Stimulated activated naive CD8-positive, alpha-beta T cell treated with anti-CD3 and anti-CD28 coated beads, Interleukin-15, Interleukin-2, amounts not matched to agents 100 ng/mL and 50 ng/mL, for 24 hours (primary cell): Measurements from ENCODE around the gene TRPC3.

ENCODE experiments used
- H3K27ac Mint-ChIP-seq: one replicate; pipeline ENCODE4 v1.8.0; 2021; ENCODE audit warnings: mild to moderate bottlenecking, mixed read lengths
- H3K27me3 Mint-ChIP-seq: one replicate; pipeline ENCODE4 v1.8.0; 2021; ENCODE audit warnings: mixed read lengths
- H3K36me3 Mint-ChIP-seq: one replicate; pipeline ENCODE4 v1.8.0; 2021; ENCODE audit warnings: low read depth, mixed read lengths
- H3K4me1 Mint-ChIP-seq: one replicate; pipeline ENCODE4 v1.8.0; 2021; ENCODE audit warnings: low read depth, mixed read lengths
- H3K4me3 Mint-ChIP-seq: one replicate; pipeline ENCODE4 v1.8.0; 2021; ENCODE audit warnings: mild to moderate bottlenecking, mixed read lengths
- H3K9me3 Mint-ChIP-seq: one replicate; pipeline ENCODE4 v1.8.0; 2021; ENCODE audit warnings: mixed read lengths

TRPC3 gene

DNA sequence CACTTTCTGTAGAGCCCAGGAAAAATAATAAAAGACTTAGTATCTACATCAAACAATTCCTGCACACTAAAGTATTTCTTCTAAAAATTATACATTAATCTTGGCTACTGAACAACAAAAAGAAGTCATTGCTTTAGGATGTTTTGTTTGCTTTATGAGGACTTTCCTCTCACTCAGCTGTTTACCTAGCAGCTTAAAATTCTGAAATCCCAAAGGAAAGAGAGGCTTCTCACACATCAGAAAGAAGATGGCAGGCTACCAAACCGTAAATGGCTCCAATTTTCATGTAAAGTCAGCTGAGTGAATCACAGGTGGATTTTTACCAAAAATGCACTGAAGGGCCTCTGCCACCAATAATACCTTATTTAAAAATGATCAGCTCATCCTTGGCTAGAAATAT, 9.0 kb upstream of the TRPC3 start:
- Mint-ChIP-seq H3K27me3 (peaks cover 35% of the 10 kb centered on the region), H3K4me3 (no peak overlapping the region), H3K4me1 (no peaks in the 10 kb centered on the region), H3K36me3 (no peaks in the 10 kb centered on the region), H3K27ac (no peak overlapping the region), H3K9me3 (no peaks in the 10 kb centered on the region)

DNA sequence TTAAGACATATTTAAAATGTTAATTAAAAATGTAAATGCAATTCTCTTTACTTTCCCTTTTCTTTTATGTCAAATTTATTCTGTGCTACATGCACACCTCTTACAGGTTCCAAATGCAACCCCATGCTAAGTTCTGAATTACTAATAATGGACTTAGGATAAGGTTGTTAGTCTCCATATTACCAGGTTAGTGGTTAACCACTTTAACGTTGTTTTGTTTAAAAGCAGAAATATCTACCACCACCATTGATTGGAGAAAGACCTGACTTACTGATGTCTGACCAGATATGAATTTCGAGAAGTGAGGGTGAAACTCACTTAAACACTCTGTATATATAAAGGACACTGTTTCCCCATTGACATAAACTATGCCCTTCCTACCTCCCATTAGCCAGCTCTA, 6.9 kb upstream of the TRPC3 start:
- H3K9me3 Mint-ChIP-seq: no peaks in the 10 kb centered on the region
- H3K27me3 Mint-ChIP-seq: peaks cover 36% of the 10 kb centered on the region
- no peaks in the 10 kb centered on the region for H3K4me1 Mint-ChIP-seq
- H3K4me3 Mint-ChIP-seq: no peak overlapping the region
- no peaks in the 10 kb centered on the region for H3K36me3 Mint-ChIP-seq
- no peak overlapping the region for H3K27ac Mint-ChIP-seq

DNA sequence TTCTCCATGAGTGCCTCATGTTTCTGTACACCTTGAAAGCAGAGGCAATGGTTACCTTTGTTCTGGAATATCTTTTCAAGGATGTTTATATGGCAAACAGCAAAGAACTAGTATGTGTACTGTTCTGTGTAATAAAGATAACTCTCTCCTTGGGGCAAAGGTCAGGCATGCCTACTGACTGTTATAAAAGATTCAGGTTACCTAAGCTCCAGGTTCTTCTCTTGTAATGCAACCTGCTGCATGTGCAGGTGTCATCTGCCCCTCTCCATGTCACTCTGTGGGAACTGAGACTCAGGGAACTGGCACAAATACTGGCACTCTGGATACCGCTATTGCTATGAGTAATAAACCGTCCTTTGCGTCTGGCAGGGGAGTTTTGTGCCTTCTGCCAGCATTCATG, 5.4 kb upstream of the TRPC3 start:
- H3K4me1 Mint-ChIP-seq: peaks cover 1% of the 10 kb centered on the region
- H3K4me3 Mint-ChIP-seq: no peak overlapping the region
- H3K36me3 Mint-ChIP-seq: no peaks in the 10 kb centered on the region
- peaks cover 44% of the 10 kb centered on the region for H3K27me3 Mint-ChIP-seq
- H3K27ac Mint-ChIP-seq: no peak overlapping the region
- H3K9me3 Mint-ChIP-seq: no peaks in the 10 kb centered on the region

DNA sequence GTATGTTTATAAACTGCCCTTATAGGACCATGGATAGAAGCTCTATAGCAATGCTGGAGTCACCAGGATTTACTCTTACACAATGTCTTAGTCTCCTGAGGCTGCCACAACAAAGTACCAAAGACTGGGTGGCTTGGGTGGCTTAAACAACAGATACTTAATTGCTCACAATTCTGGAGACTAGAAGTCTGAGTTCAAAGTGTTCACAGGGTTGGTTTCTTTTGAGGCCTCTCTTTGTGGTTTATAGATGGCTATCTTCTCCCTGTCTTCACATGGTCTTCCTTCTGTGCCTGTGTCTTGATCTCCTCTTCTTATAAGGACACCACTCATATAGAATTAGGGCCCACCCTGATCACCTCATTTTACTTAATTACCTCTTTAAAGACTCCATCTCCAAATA, 2.0 kb upstream of the TRPC3 start:
- H3K4me1 Mint-ChIP-seq: peaks cover 14% of the 10 kb centered on the region
- no peaks in the 10 kb centered on the region for H3K36me3 Mint-ChIP-seq
- H3K4me3 Mint-ChIP-seq: no peak overlapping the region

DNA sequence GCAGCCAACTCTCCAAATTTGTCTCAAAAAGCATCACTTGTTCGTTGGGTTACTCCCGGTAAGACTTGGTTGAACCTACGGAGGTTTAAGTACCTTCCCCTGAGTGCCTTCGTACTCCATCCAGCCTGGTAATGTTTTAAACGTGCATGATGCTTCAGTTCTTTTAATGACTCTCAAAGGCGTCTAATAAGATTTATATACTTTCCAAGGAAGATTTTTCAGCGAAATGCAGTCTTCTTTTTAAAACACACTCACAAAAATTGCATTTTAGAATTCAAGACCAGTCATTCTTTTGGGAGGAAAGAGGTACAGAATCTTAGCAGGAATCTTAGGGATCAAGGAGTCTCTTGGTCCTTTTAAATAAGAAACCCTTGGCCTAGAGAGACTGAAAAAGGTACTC, 430 bp upstream of the TRPC3 start:
- no peaks in the 10 kb centered on the region for H3K9me3 Mint-ChIP-seq
- H3K27me3 Mint-ChIP-seq: peaks cover 58% of the 10 kb centered on the region
- H3K27ac Mint-ChIP-seq: no peak overlapping the region
- peak overlapping the region; percentile 61 for H3K4me3 Mint-ChIP-seq
- H3K4me1 Mint-ChIP-seq: peaks cover 14% of the 10 kb centered on the region
- H3K36me3 Mint-ChIP-seq: no peaks in the 10 kb centered on the region

More for the DNA sequence above, 2.0 kb upstream of the TRPC3 start:
- H3K9me3 Mint-ChIP-seq: no peaks in the 10 kb centered on the region
- peaks cover 49% of the 10 kb centered on the region for H3K27me3 Mint-ChIP-seq
- no peak overlapping the region for H3K27ac Mint-ChIP-seq

DNA sequence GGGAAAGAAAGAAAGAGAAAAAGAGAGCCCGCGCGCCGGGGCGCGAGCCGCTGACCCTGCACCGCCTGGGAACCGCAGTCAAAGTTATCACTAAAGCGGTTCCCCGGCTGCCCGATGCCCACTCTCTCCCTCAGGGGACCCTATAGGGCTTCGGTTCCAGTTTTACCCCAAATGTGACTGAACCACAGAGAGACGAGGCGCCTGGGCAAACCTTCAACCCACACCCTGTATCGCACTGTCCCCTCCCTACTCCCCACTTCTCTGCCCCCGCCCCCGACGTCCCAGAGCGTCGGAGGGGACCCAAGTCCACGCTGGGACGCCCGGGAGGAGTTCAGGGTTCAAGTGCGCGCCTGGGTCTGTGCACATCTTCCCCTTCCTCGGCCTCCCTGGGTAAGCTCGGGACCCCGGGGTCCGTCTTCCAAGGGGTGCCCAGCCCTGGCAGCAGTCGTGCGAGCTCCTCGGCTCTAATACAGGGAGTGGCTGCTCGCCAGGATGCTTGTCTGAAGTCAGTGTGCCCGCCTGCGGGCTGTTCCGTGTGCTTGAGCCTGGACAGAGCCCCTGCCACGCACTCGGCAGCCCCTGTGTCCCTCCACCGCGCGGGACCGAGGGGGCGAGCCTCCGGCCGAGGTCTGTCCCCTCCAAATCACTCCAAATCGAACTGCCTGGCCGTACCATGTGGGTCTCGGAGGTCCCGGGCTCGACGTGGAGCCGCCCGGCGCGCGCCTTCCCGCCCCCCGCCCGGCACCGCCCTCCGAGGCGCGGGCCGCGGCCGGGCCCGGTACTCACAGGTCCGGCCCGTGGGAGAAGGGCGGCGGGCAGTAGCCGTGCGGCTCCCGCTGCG, 960 bp downstream of the TRPC3 start:
- peak overlapping the region; percentile 91 for H3K4me3 Mint-ChIP-seq
- H3K9me3 Mint-ChIP-seq: no peaks in the 10 kb centered on the region
- no peak overlapping the region for H3K27ac Mint-ChIP-seq
- H3K27me3 Mint-ChIP-seq: peaks cover 63% of the 10 kb centered on the region
- peaks cover 14% of the 10 kb centered on the region for H3K4me1 Mint-ChIP-seq
- H3K36me3 Mint-ChIP-seq: no peaks in the 10 kb centered on the region

DNA sequence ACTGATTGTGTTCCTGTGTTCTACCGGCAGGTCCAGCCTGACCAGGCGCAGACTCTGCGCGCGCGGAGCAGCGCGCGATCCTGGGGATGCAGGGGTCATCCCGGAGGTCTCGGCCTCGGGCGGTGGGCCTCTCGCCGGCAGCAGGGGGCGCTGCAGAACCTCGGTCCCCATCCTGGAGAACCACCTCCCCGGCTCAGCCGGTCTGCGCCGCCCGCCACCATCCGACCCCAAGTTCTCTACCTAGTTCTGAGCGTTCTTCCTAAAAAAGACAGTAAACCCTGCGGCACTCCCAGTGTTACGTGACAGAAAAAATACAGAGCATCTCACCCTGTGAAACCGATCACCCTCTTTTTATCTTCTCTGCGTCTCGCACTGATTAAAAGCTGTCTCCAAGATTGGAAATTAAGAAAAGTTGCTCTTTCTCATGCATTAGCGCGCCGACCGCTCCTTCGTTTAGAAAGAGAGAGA, 1.6 kb downstream of the TRPC3 start:
- Mint-ChIP-seq H3K9me3 (no peaks in the 10 kb centered on the region), H3K4me1 (peaks cover 14% of the 10 kb centered on the region), H3K27me3 (peaks cover 69% of the 10 kb centered on the region), H3K4me3 (peak overlapping the region; percentile 91), H3K27ac (peak overlapping the region; percentile 54), H3K36me3 (no peaks in the 10 kb centered on the region)

DNA sequence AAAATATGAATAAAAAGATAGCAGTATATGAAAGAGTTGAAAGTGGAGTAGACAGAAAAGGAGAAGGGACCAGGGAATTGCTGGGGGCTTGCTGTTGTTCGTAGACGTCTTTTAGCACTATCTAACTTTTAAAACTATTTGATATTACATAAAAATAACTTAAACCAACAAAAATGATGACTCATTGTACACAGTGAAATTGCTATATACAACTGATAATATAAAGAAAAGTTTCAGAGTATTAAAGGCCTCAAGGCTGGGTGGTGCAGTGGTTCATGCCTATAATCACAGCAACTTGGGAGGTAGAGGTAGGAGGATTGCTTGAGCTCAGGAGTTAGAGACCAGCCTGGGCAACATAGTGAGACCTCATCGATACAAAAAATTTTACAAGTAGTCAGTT, 5.2 kb downstream of the TRPC3 start:
- Mint-ChIP-seq H3K4me3 (no peak overlapping the region), H3K36me3 (no peaks in the 10 kb centered on the region), H3K27ac (no peak overlapping the region), H3K4me1 (peaks cover 10% of the 10 kb centered on the region), H3K27me3 (peaks cover 58% of the 10 kb centered on the region), H3K9me3 (no peaks in the 10 kb centered on the region)

DNA sequence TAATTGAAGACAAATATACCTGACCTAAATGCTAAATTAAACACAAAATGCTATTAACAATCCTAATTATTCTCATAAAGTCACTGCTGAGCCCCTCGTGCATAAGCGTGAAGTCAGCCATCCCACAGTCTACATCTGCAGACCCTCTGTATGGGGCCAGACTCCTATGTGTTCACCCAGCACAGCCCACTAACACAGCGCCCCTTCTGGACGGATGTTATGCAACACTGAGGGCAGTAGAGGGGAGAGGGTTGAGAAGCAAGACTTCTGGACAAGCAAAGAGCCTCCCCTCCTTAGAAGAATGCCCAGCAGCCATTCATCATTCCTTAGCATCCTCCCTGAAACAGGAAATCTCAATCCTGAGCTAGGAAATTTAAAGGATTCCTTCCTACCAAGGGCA, 7.9 kb downstream of the TRPC3 start:
- H3K36me3 Mint-ChIP-seq: no peaks in the 10 kb centered on the region
- peaks cover 64% of the 10 kb centered on the region for H3K27me3 Mint-ChIP-seq
- H3K9me3 Mint-ChIP-seq: no peaks in the 10 kb centered on the region
- H3K27ac Mint-ChIP-seq: no peak overlapping the region
- H3K4me3 Mint-ChIP-seq: no peak overlapping the region
- peaks cover 2% of the 10 kb centered on the region for H3K4me1 Mint-ChIP-seq

DNA sequence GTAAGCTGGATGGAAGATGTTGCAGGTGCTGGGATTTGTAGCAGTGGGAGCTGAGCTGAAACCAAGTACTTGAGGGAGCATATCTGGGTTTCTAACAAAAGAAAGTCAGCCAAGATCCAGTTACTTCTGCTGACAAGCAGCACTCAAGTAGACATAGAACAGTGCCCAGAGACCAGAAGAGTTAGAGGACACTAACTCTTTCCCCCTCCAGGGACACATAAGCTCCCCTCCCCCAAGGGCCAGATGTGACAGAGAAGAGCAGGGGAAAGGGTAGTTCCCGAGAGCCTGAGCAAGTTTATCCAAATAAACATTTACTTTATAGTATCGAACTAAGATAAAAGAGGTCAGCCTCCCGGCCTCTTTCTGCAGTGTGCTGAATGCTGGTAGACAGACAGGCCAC, 12.2 kb downstream of the TRPC3 start:
- Mint-ChIP-seq H3K4me3 (no peak overlapping the region), H3K9me3 (no peaks in the 10 kb centered on the region), H3K4me1 (peaks cover 11% of the 10 kb centered on the region), H3K27ac (no peak overlapping the region), H3K36me3 (no peaks in the 10 kb centered on the region), H3K27me3 (peaks cover 55% of the 10 kb centered on the region)

DNA sequence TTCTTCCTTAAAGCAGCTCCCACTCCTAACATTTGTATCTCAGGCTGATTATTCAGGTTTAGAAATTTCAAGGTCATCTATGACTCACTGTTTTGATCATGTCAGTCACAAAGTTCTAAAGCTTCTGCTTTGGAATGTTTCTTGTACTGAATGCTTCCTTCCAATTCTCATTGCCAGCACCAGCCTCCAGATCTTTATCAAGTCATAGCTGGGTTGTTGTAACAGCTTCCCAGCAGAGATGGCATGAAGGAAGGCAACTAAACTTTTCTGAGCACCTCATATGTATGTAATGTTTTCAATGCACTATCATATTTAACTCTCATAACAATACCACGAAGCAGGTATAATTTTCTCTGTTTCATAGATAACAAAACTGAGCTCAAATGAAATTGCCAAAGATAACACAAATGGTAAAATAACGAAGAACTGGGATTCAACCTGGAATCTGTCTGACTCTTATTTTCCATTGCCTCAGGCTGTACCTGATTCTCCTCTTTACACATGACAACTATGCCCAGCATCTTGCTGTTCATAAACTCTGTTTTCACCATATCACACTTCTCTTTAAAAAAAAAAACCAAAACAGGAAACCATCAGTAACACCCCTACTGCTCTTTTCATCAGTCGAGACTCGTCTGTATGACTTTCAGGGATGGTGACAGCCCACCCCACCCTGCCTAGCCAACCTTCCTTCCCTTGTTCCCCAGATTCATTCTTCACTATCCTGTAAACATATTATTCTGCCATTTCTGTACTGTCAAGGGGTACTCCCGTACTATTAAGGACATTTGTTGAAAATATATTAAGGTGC, 13.4 kb downstream of the TRPC3 start:
- Mint-ChIP-seq H3K9me3 (no peaks in the 10 kb centered on the region), H3K36me3 (no peaks in the 10 kb centered on the region), H3K4me3 (no peak overlapping the region), H3K4me1 (peaks cover 11% of the 10 kb centered on the region), H3K27ac (no peak overlapping the region), H3K27me3 (peaks cover 61% of the 10 kb centered on the region)

DNA sequence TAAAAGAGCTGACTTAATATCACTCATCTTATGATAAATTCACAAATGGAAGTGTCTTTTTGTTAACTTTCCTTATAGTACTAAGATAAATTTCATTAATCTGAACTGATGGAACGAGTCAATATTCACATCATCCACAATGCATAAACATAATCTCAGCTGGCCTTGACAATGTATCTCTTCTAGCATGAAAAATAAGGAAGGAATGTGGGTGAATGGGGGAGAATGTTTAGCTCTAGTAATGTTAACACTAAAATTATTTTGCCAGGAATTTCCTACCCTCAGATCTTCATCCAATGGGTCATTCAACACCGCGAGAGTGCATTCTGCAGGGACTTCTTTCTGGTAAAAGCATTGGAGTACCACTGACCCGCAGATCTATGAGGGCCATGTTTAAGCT, 15.8 kb downstream of the TRPC3 start:
- no peak overlapping the region for H3K4me3 Mint-ChIP-seq
- no peaks in the 10 kb centered on the region for H3K9me3 Mint-ChIP-seq
- no peaks in the 10 kb centered on the region for H3K36me3 Mint-ChIP-seq
- H3K27ac Mint-ChIP-seq: no peak overlapping the region
- H3K27me3 Mint-ChIP-seq: peaks cover 64% of the 10 kb centered on the region
- H3K4me1 Mint-ChIP-seq: peaks cover 11% of the 10 kb centered on the region

DNA sequence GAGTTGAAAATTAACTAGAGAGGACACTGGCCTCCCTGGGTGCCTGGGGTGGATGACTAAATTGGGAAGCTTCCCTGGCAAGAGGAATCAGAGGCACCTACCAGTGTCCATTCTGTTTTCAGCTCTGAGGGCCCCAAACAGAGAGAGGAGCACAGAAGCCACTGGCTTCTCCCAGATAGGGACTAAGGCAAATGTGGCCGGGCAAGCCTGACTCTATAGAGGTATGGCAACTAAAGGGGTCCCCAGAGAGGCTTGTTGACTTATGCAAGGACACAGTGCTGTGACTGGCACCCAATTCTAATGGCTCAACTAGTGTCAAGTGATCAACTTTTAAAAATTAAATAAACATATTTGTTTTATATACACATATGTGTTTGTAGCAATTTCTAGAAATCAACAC, 17.2 kb downstream of the TRPC3 start:
- H3K36me3 Mint-ChIP-seq: no peaks in the 10 kb centered on the region
- no peak overlapping the region for H3K27ac Mint-ChIP-seq
- no peak overlapping the region for H3K4me3 Mint-ChIP-seq
- peaks cover 11% of the 10 kb centered on the region for H3K4me1 Mint-ChIP-seq
- peaks cover 65% of the 10 kb centered on the region for H3K27me3 Mint-ChIP-seq
- no peaks in the 10 kb centered on the region for H3K9me3 Mint-ChIP-seq

DNA sequence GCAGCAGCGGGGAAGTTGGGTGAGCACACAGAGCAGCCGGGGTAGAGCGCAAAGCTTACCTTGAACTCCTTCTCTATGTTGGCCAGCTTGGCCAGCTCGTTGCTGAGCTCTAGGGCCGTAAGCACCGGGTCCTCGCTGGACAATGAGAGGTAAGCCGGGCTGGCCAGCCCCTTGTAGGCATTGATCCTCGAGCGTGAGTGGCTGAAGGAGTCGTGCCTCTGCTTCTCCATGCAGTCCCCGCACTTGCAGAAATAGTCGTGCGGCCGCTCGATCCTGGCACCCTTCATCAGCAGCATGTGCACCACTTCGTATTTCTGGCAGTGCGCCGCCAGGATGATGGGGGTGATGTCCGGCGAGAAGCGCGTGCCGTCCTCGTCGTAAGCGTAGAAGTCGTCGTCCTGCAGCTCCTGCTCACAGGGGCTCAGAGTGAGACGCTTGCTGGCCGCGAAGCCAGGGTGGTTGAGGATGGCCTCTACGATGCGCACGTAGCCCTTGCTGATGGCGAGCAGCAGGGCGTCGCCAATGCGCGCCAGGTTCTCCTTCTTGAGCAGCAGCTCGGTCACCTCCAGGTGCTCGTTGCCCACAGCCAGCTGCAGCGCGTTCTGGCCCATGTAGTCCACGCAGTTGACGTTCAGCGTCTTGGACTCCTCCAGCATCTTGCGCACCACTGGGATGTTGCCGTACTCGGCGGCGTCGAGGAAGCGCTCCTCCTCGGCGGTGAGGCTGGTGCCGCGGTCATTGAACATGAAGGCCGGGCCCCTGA, 19.5 kb downstream of the TRPC3 start:
- Mint-ChIP-seq H3K36me3 (no peaks in the 10 kb centered on the region), H3K4me3 (no peak overlapping the region), H3K27me3 (peaks cover 49% of the 10 kb centered on the region), H3K9me3 (no peaks in the 10 kb centered on the region), H3K27ac (no peak overlapping the region), H3K4me1 (no peaks in the 10 kb centered on the region)

DNA sequence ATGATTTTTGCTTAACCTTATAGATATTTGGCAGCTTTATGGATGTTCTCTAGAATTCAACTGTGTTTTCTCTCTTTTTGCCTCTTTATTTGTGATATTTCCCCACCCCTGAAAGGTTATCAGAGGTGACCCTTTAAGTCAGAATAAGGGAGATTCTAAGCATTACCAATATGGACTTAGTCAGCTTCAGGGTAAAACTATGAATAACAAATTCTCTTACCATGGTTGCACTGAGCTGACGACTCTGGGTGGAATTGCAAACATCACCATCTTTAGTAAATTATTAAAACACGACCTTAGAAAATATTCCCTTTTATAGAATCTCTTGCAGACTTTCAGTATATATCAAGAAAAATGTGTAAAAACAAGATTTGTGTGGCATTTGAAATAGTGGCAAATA, 21.6 kb downstream of the TRPC3 start:
- Mint-ChIP-seq H3K27me3 (peaks cover 38% of the 10 kb centered on the region), H3K9me3 (no peaks in the 10 kb centered on the region), H3K27ac (no peak overlapping the region), H3K36me3 (no peaks in the 10 kb centered on the region), H3K4me1 (no peaks in the 10 kb centered on the region), H3K4me3 (no peak overlapping the region)
